COR-L47 (cell line): ENCODE results near the gene PID1.
A peak's percentile ranks its signal among the peaks of the same experiment; 100 is the strongest.

Source experiments
- DNase-seq: peaks from one replicate; lab custom pipeline; 2025; lab: John Stamatoyannopoulos, UW

PID1 gene

GRCh38 chr2:229270551-229271410, at the start of gene PID1:
PID1 (minus strand) TSS chr2:229271287; CDS start chr2:229271043, 244 bp downstream.
- DNase-seq: peak; percentile 12

GRCh38 chr2:229319558-229319957, 48.5 kb upstream of the PID1 start:
- no peak for DNase-seq

- DNase-seq: no peak
Observed at GRCh38 chr2:229314117-229314516, 43.0 kb upstream of the PID1 start.

GRCh38 chr2:229313591-229313990, 42.5 kb upstream of the PID1 start:
- no peak for DNase-seq

- no peak for DNase-seq
Observed at GRCh38 chr2:229301237-229301636, 30.1 kb upstream of the PID1 start.

- DNase-seq: no peak
Observed at GRCh38 chr2:229300790-229301189, 29.7 kb upstream of the PID1 start.

- no peak for DNase-seq
Observed at GRCh38 chr2:229300371-229300770, 29.3 kb upstream of the PID1 start.

GRCh38 chr2:229297247-229297646, 26.2 kb upstream of the PID1 start:
- DNase-seq: no peak

GRCh38 chr2:229296536-229296935, 25.4 kb upstream of the PID1 start:
- no peak for DNase-seq

GRCh38 chr2:229296016-229296415, 24.9 kb upstream of the PID1 start:
- no peak for DNase-seq

GRCh38 chr2:229287823-229288222, 16.7 kb upstream of the PID1 start:
- DNase-seq: no peak

GRCh38 chr2:229282758-229283546, 11.9 kb upstream of the PID1 start:
- DNase-seq: no peak

GRCh38 chr2:229279516-229279915, 8.4 kb upstream of the PID1 start:
- no peak for DNase-seq

- no peak for DNase-seq
Observed at GRCh38 chr2:229275506-229275905, 4.4 kb upstream of the PID1 start.

- peak; percentile 32 for DNase-seq
Observed at GRCh38 chr2:229273723-229274338, 2.7 kb upstream of the PID1 start.

- no peak for DNase-seq
Observed at GRCh38 chr2:229273006-229273722, 2.1 kb upstream of the PID1 start.

- no peak for DNase-seq
Observed at GRCh38 chr2:229269941-229270340, 1.1 kb downstream of the PID1 start.

GRCh38 chr2:229269146-229269545, 1.9 kb downstream of the PID1 start:
- DNase-seq: no peak

- DNase-seq: no peak
Observed at GRCh38 chr2:229268626-229269025, 2.5 kb downstream of the PID1 start.

- no peak for DNase-seq
Observed at GRCh38 chr2:229267080-229267479, 4.0 kb downstream of the PID1 start.

- no peak for DNase-seq
Observed at GRCh38 chr2:229265727-229266126, 5.4 kb downstream of the PID1 start.

- no peak for DNase-seq
Observed at GRCh38 chr2:229261599-229261998, 9.5 kb downstream of the PID1 start.
